ENCODE data around the gene NUP188. TPM values are rescaled to one million over a fixed set of nuclear protein-coding genes. Genes with fewer than 3 reads are reported as not detected.
"Not testable (repeated sequence)": the region's sequence is repeated elsewhere in the genome, so short reads cannot be mapped to it uniquely, and the experiment has no call there.

NUP188 gene
- total and polyA plus RNA-seq, 2 of the 4 experiments (the other 2 are of a cell fraction) = 53.0 to 59.1 TPM

- H3K4me1 ChIP-seq (ENCODE audit: control insufficient read depth, insufficient read depth, low read length); H3K14ac ChIP-seq (replicated peaks; ENCODE audit: low read depth, low read length); H3K27me3 ChIP-seq (ENCODE audit: control insufficient read depth, insufficient read depth, low read length); H4K20me1 ChIP-seq (ENCODE audit: insufficient read depth, low read length); H2AK5ac ChIP-seq (ENCODE audit: low read depth, low read length); ATAC-seq (ENCODE audit: low read depth); H3K56ac ChIP-seq (ENCODE audit: extremely low read depth, insufficient read depth, low read length); H2BK20ac ChIP-seq (ENCODE audit: low read depth, low read length); H3K4ac ChIP-seq (ENCODE audit: low read depth, low read length); H4K8ac ChIP-seq (ENCODE audit: low read depth in 2 of 2, low read length in 2 of 2); dilution Hi-C loops (cut with HindIII; ENCODE audit: low sequenced_read_pairs, unreplicated experiment); H3K18ac ChIP-seq (ENCODE audit: low read depth, low read length); CTCF ChIA-PET; BruUV-seq (replicated peaks); H3K27ac ChIP-seq (ENCODE audit: insufficient read depth, low read length); H3K4me3 ChIP-seq (ENCODE audit: insufficient read depth, low read depth, low read length); H4K91ac ChIP-seq (ENCODE audit: insufficient read depth, low read depth, low read length); POLR2A ChIA-PET (ENCODE audit: unreplicated experiment); H2BK120ac ChIP-seq (ENCODE audit: low read depth, low read length); H4K5ac ChIP-seq (ENCODE audit: low read depth, low read length); H2BK5ac ChIP-seq (ENCODE audit: low read depth, low read length, poor library complexity, severe bottlenecking); H3K36me3 ChIP-seq (ENCODE audit: control insufficient read depth, insufficient read depth, low read length); H2BK15ac ChIP-seq (ENCODE audit: low read depth, low read length); in situ Hi-C loops (cut with MboI; ENCODE audit: low sequenced_read_pairs); DNase-seq; H3K23ac ChIP-seq (ENCODE audit: low read depth, low read length); H3K9me3 ChIP-seq (ENCODE audit: control insufficient read depth, insufficient read depth, low read length); H2AK9ac ChIP-seq (replicated peaks; ENCODE audit: low read depth, low read length, poor library complexity); H2AFZ ChIP-seq (replicated peaks; ENCODE audit: low read length, poor library complexity); H3K4me2 ChIP-seq (ENCODE audit: low read depth, low read length); H3K9ac ChIP-seq (ENCODE audit: low read depth, low read length): not testable (repeated sequence)
- peaks cover 25 to 45% of the 10 kb centered on the region in 2 experiments for H3K79me1 ChIP-seq (ENCODE audit: low read depth in 1 of 2, low read length in 2 of 2)
- H3K9me1 ChIP-seq (ENCODE audit: insufficient read depth, low read length) = peaks cover 16% of the 10 kb centered on the region
- intact Hi-C loops (cut with micrococcal nuclease) = loop anchor here (5.0 kb wide), 2 partner anchors 63 to 83 kb away; partner anchors contain the start of genes KYAT1 and LRRC8A
- WGBS, 2 experiments (ENCODE audit: extremely low coverage in 2 of 2, insufficient read length in 1 of 2) = 70% methylated on average over 2 of the region's 7 CpGs; no CpG with 5 or more reads in 1 of the 2 experiments
Observed at GRCh38 chr9:128944966-128945365, 2.5 kb upstream of the NUP188 start.
